Neural cell (in vitro differentiated cells): ENCODE measurements around the gene TRABD2B.

Source experiments
- EP300 ChIP-seq: fragments of 450-650 bp; conservative IDR thresholded peaks from 2 replicates; pipeline ENCODE4 v1.6.1; 2014; ENCODE audit warnings: antibody characterized with exemption, mild to moderate bottlenecking, moderate library complexity; ENCODE audit not compliant: poor library complexity, severe bottlenecking
- MXI1 ChIP-seq: fragments of 450-650 bp; conservative IDR thresholded peaks from 2 replicates; pipeline ENCODE4 v1.6.1; 2014; ENCODE audit warnings: antibody characterized with exemption, mild to moderate bottlenecking; ENCODE audit not compliant: poor library complexity, severe bottlenecking
- POLR2AphosphoS5 ChIP-seq: IDR thresholded peaks from 2 replicates; pipeline ENCODE4 v1.6.1; 2012
- SMC3 ChIP-seq: fragments of 450-650 bp; conservative IDR thresholded peaks from 2 replicates; pipeline ENCODE4 v1.6.1; 2014; ENCODE audit warnings: antibody characterized with exemption, mild to moderate bottlenecking, moderate library complexity; ENCODE audit not compliant: poor library complexity
- TF ChIP-seq, protein P1 (sequence below): fragments of 450-650 bp; IDR thresholded peaks from 2 replicates; pipeline ENCODE4 v1.5.1; 2014; ENCODE audit warnings: antibody characterized with exemption, mild to moderate bottlenecking, moderate library complexity; ENCODE audit not compliant: poor library complexity, severe bottlenecking
- TF ChIP-seq, protein P2 (sequence below): IDR thresholded peaks from 2 replicates; pipeline ENCODE4 v1.6.1; 2012; ENCODE audit warnings: borderline replicate concordance

DNA sequence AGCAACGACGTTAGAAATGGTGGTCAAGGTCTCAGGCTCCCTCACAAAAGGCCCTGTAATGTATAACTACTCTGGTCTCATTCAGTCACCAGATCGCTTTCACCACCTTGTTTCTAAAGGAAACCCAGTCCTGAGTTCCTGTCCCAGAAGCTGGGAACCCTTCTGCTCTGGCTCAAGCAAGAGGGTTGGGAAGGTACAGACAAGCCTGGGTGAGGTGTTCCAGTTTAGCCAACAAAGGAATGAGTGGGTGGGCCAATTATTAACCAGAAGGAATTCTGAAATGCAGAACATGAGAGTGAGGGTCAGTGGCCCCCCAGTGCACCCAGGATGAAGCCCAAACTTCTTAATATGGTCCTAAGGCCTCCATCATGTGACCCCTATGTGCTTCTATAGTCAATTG, 17.5 kb downstream of the TRABD2B start:
- TF ChIP-seq, protein P1, sequence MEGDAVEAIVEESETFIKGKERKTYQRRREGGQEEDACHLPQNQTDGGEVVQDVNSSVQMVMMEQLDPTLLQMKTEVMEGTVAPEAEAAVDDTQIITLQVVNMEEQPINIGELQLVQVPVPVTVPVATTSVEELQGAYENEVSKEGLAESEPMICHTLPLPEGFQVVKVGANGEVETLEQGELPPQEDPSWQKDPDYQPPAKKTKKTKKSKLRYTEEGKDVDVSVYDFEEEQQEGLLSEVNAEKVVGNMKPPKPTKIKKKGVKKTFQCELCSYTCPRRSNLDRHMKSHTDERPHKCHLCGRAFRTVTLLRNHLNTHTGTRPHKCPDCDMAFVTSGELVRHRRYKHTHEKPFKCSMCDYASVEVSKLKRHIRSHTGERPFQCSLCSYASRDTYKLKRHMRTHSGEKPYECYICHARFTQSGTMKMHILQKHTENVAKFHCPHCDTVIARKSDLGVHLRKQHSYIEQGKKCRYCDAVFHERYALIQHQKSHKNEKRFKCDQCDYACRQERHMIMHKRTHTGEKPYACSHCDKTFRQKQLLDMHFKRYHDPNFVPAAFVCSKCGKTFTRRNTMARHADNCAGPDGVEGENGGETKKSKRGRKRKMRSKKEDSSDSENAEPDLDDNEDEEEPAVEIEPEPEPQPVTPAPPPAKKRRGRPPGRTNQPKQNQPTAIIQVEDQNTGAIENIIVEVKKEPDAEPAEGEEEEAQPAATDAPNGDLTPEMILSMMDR = no peak
- TF ChIP-seq, protein P2, sequence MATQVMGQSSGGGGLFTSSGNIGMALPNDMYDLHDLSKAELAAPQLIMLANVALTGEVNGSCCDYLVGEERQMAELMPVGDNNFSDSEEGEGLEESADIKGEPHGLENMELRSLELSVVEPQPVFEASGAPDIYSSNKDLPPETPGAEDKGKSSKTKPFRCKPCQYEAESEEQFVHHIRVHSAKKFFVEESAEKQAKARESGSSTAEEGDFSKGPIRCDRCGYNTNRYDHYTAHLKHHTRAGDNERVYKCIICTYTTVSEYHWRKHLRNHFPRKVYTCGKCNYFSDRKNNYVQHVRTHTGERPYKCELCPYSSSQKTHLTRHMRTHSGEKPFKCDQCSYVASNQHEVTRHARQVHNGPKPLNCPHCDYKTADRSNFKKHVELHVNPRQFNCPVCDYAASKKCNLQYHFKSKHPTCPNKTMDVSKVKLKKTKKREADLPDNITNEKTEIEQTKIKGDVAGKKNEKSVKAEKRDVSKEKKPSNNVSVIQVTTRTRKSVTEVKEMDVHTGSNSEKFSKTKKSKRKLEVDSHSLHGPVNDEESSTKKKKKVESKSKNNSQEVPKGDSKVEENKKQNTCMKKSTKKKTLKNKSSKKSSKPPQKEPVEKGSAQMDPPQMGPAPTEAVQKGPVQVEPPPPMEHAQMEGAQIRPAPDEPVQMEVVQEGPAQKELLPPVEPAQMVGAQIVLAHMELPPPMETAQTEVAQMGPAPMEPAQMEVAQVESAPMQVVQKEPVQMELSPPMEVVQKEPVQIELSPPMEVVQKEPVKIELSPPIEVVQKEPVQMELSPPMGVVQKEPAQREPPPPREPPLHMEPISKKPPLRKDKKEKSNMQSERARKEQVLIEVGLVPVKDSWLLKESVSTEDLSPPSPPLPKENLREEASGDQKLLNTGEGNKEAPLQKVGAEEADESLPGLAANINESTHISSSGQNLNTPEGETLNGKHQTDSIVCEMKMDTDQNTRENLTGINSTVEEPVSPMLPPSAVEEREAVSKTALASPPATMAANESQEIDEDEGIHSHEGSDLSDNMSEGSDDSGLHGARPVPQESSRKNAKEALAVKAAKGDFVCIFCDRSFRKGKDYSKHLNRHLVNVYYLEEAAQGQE = no peak
- no peak for TF ChIP-seq MXI1
- no peak for TF ChIP-seq SMC3
- TF ChIP-seq EP300 = no peak
- no peak for TF ChIP-seq POLR2AphosphoS5
